ENCODE data around the gene CKB. TPM values are rescaled to one million over a fixed set of nuclear protein-coding genes. Genes with fewer than 3 reads are reported as not detected.

The CKB gene
- total RNA-seq, 2 donors from 2014 or later = 354 to 709 TPM

DNA sequence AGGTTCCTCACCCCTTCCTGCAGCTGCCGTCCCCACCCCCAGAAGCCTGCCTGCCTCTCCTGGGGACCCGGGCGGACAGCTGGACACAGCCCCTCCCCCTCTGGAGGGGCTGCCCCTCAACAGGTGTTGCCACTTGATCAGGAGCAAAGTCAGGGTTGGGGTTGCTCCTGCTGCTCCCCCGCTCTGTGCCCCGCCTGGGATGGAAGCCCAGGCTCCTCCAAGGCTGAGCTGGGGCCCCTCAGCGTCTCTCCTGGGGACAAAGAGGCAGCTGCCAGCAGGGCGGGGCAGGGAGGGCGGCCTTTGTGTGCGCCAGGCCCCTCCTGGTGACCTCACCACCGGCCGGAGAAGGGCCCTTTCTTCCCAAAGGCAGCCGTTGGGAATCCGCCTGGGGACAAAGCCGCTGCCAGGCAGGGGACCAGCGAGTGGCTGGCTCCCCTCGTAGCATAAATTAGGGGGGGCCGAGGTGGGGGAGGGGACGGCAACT lies 20.0 kb upstream of the CKB start:
- DNase-seq (ENCODE audit: low spot score) = no peak
- intact Hi-C loops (cut with DNase I) = no loop called here

DNA sequence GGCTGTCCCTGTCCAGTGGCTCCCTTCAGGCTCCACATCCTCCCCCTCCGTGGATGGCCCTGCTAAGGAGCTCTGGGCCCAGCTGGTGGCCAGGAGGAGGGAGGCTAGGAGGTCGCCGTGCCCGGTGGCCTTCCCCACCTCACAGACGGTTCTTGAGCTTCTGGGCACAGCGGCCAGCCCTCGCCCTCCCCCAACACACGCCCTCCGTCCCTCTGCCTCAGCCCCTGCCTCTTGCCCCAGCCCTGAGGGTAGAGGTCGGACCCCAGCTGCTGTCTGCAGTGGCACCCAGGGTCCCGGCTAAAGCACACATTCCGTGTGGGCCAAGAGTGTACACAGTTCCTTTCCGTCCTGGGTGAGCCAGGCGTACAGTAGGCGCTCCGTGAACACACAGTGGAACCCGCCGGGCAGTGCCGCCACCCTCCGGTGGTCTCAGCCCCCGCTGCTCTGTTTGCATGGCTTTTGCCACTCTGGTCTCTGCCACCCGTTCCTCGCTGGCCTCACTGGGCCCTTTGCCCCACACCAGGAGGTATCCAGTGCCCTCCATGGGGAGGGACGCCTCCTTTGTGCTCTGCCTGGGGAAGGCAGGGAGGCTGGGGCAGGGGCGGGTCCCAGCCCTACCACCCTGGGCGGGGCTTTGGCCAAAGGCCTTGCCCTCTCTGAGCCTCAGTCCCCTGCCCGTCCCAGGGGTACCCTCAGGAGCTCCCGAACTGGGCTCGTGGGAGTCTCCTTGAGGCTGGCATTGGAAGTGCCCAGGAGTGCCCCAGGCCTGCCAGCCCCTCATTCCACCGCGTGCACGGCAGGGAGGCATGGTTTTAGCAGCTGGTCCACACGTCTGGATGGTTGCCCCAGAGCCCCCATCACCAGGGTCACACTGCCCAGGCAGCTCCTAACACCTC lies 19.3 kb upstream of the CKB start:
- DNase-seq (ENCODE audit: low spot score) = no peak
- intact Hi-C loops (cut with DNase I) = no loop called here

DNA sequence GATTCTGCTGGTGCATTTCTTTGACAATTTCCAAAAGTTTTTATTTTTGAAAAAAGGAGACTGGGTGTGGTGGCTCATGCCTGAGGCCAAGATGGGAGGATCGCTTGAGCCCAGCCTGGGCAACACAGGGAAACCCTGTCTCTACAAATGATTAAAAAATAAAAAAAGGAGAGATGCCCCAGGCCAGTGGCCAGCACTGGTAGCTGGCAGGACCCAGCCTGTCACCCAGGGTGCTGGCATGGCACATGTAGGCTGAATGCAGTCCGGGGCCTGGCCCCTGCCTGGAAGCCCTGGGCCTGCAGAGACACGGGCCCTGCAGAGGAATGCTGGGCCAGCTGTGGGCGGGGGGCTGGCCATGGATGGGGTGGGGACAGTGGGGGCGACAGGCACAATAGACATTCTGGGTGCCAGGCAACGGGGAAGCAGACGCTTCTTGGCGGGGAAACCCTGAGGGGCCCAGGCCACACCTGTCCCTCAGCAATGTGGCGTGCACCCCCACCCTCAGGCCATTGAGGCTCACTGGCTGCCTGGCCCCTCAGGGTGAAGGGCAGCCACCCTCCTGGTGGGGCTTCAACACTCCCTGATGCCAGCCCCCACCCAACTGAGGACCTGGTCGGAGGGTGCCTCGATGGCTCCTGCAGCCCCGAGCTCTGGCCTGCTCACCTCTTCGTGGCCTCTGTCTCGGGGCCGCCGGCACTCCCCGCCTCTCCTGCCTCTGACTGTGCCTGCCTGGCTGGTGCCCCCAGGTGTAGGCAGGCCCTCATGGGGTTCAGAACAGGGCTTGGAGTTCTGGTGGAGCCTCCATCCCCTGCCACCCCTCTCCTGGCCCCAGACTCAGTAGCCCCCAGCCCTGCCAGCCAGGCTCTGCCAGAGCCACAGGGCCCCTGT lies 18.4 kb upstream of the CKB start:
- intact Hi-C loops (cut with DNase I) = no loop called here
- DNase-seq (ENCODE audit: low spot score) = no peak

DNA sequence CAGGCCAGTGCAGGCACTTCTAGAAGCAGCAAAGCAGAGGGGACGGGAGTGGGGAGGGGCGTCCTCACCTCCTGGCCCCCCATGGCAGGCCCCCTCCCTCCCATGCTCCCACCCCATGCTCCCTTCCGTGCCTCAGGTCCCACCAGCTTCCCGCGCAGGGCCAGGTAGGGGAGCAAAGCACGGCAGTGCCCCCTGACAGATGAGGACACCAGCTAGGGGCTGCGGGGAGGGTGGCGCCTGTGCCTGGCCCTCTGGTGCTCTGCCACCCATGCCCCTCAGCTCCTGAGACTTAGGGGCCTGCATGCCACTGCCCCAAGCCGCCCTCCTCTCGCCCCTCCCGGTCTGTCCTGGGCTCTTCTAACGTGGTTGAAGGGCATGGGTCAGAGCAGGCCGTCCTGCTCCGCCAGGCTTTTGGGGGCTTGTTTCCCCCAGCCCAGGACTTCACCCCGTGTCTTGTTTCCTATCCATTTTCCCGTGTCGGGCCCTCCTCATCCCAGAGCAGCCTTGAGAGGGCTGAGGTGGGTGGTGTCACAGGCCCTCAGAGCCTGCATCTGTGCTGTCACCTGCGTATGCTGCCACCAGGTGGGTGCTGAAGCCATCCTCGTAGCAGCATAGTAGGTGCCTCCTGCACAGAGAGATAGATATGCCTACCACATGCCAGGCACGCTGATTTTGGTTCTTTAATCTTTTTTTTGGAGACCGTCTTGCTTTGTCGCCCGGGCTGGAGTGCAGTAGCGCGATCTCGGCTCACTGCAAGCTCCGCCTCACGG lies 16.6 kb upstream of the CKB start:
- intact Hi-C loops (cut with DNase I) = no loop called here

DNA sequence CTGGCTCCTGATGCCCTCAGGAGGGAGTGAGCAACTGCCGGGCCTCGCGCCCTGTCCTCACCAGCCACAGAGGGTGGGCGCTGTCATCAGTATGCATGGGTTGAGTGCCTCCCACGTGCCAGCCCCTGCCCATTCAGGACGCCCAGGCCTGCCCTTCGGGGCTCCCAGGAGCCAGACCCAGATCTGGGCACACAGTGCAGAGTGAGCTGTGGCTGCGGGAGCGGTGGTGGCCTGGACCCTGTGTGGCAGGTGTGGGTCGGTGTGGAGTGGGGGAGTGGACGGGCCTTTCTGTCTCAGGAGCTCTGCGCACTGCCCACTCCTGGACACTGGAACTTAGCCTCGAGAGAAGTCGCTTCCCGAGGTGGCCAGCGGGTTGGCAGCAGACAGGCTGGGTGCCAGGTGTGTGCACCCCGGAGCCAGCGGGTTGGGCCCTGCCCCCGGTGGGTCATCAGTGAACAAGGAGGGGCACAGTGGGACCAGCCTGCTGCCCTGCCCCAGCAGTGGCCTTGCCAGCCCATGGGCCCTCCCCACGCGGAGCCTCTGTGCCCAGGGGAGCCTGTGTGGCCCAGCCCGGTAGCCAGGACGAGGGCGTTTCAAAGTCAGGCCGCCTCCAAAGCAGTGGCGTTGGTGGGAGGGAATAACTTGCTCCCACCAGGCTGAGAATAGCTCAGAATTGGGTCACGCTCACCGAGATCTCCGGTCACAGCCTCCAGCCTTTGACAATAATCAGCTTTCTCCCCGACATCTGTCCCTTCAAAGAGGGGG lies 15.8 kb upstream of the CKB start:
- intact Hi-C loops (cut with DNase I) = no loop called here
- DNase-seq (ENCODE audit: low spot score) = no peak

More for the DNA sequence above, 16.6 kb upstream of the CKB start:
- no peak for DNase-seq (ENCODE audit: low spot score)

DNA sequence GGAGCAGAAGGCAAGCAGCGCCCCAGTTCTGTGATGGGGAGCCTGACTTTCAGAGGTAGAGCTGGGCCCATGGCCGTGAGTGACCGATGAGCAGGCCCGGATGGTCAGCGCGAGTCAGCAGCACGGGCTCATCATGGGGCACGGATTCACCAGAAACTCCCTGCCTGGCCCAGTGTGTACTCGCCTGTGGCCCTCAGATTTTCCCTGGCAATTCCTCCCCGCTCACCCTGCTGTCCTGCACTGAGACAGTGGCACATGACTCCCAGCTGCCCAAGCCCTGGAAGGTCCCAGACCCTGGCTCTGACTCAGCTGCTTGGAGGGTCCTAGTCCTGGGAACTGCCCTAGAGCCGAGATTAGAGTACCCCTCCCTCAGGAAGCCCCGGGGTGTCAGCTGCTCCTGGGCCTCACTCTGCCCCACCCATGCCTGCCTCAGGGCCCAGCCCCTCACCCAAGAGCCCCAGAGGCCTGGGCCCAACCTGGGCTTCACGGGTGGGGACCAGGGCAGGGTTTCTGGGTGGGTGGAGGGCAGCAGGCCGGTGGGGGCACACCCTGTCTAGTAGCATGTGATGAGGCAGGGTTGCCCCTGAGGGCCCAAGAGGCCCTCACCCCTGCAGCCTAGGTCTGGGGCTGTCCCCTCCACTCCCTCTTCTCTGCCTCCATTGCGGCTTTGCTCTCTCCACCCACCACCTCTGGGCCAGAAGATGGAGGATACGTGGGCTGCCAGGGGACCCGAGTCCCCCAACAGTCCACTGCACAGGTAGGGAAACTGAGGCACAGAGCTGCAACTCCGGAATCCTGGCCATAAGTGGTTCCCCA lies 14.8 kb upstream of the CKB start:
- no peak for DNase-seq (ENCODE audit: low spot score)
- intact Hi-C loops (cut with DNase I) = no loop called here

DNA sequence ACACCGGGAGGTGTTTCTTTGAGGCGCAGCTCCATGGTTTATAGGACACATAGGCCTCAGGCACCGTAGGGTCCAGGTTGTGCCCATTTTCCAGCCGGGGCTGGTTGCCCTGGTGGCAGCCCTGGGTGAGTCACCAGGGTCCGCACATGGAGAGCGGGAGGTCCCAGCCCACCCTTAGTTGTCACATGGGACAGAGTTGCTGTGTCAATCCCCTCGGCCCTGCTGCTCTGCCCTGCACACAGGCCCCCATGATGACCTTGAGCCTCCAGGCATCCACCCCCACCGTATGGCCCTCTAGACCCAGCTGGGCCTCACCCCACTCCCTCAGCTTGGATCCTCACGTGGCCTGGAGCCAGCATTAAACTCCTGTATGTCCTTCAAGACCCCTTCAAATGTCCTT lies 14.1 kb upstream of the CKB start:
- no peak for DNase-seq (ENCODE audit: low spot score)
- intact Hi-C loops (cut with DNase I) = no loop called here

DNA sequence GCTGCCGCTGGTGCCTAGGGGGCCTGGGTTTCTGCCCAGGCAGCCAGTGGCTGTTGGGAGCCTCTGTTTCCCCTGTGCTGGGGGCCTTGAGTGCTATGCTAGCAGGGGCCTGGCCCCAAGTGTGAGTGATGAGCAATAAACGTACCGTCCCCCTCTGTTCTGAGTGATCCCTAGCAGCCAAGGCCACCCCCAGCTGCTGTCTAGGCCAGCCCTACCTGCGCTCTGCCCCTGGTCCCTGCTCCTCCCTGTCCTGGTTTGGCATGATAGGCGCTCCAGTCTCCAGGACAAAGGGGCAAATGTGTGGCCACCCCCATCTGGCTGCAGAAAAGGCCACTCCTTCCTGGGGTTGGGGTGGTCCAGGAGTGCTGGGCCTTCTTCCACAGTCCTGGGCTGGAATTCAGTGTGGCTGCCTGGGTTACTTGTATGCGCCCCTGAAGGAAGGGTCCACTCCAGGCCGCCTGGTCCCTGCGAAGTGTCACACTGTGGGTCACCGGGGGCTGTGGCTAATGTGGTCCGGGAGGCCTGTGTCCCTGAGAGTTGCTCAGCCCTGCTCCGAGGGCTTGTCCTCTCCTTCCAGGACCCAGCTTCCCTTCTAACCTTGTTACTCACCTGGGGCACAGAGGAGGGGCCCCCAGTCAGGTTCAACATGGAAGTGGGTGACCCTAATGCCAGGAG lies 13.4 kb upstream of the CKB start:
- intact Hi-C loops (cut with DNase I) = no loop called here
- no peak for DNase-seq (ENCODE audit: low spot score)

DNA sequence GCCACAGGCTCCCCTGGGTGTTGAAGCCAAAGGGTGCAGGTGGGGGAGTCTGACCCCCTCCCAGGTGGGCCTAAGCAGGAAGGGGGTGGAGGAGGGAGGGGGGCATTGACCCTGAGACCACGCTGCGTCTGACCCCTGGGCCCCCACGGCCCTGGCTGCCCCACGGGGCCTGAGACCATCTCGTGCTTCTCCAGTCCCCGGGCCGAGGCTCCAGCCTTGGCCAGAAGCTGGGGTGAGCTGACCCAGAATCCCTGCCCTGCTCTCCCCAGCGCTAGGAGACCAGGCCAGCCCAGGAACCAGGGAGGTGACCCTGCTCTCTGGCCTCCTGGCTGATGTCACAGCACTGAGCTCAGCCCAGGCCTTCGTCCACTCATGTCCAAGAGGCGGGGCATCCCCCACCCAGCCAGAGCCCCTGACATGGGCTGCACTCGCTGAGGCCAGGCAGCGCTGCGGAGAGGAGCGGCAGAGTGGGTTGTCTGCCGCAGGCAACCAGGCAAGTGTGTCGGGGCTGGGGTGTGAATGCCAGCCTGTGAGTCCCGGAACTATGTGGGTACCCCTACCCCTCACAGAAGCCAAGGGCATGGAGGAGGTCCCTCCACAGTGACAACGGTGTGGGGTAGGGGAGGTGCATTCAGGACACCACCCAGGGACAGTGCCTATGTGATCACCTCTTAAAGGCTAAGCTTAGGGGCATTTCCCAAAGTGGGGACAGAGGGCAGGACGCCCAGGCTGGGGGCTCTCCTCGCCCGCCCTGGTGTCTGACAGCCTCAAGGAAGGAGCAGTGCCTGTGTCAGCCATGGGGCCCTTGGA lies 12.7 kb upstream of the CKB start:
- DNase-seq (ENCODE audit: low spot score) = no peak
- intact Hi-C loops (cut with DNase I) = no loop called here

DNA sequence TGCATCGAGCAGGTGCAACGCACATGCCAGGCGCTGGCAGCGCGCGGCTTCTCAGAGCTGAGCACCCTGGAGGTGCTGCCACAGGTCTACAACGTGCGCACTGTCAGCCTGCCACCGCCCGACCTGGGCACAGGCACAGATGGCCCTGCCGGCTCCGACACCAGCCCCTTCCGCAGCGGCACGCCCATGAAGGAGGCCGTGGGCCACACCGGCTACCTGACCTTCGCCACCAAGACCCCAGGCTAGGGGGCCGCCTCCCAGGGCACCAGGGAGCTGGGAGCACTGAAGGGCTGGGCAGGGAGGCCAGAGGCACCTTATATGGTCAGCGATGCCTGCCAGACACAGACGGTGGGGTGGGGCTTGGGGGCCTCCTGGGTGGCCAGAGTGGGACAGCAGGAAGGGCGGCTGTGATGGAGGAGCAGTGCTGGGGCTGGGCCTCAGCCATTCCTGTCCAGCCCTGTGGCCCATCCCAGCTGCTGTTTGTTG lies 12.0 kb upstream of the CKB start:
- intact Hi-C loops (cut with DNase I) = no loop called here
- DNase-seq (ENCODE audit: low spot score) = no peak

DNA sequence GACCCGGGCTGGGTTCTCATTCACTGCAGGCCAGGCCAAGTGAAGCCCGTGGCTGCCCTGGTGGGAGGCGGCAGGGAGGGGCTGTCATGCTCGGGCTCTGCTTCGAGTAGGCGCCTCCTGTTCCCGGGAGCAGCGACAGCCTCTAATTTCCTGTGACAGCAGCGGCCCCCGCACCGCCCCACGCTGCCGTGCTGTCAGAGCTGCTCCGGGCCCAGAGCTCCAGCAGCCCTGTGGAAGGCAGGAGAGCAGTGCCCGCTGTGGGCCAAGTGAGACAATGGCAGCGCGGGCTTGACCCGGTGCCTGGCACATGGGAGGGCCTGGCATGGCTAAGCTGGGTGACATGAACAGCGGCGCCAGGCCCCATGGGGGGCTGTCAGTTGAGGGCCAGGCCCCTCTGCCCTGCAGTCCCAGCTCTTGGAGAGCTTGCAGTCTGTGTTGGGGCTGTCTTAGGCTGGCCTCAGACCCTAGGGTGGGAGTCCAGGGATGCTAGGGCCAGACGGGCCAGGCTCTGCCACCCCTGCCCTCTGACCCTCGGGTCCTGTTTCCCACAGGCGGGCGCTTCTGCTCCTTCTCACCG lies 11.5 kb upstream of the CKB start:
- intact Hi-C loops (cut with DNase I) = no loop called here
- no peak for DNase-seq (ENCODE audit: low spot score)

DNA sequence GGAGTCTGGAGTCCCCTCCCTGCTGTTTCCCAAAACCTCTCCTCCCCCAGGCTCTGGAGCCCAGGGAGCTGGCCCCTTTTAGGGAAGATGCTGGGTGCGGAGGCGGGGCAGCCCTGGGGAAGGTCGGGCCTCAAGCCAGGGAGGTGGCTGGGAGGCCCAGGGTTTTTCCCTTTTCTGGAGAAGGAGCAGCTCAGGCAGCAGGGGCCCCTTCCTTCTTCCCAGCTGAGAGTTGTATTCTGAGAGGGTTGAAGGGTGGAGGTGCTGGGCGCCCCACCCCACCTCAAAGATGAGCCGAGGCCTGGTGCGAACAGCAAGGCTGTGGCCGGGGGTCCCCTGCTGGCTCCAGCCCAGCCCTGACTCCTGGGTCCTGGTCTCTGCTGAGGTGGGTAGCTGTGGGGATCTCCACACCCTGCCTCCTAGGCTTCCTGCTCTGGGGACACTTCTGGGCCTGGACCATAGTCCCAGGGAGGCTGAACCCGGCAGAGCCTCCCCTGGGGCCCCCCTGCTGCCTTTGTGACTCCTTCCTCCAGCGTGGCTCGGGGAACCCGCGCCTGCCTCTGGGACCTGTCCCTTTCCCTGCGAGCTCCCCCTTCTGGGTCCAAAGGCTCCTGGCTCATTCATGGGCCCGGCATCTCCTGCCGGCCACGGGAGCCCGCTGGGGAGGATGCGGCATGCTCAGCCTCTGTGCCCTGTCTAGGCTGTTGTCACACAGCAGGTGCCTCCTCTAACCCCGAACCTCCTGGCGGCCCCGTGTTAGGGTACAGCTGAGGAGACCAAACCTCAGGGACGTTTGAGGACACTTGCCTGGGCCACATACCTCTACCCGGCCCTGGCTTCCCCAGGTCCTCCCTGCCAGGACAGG lies 10.7 kb upstream of the CKB start:
- DNase-seq (ENCODE audit: low spot score) = no peak
- intact Hi-C loops (cut with DNase I) = no loop called here

DNA sequence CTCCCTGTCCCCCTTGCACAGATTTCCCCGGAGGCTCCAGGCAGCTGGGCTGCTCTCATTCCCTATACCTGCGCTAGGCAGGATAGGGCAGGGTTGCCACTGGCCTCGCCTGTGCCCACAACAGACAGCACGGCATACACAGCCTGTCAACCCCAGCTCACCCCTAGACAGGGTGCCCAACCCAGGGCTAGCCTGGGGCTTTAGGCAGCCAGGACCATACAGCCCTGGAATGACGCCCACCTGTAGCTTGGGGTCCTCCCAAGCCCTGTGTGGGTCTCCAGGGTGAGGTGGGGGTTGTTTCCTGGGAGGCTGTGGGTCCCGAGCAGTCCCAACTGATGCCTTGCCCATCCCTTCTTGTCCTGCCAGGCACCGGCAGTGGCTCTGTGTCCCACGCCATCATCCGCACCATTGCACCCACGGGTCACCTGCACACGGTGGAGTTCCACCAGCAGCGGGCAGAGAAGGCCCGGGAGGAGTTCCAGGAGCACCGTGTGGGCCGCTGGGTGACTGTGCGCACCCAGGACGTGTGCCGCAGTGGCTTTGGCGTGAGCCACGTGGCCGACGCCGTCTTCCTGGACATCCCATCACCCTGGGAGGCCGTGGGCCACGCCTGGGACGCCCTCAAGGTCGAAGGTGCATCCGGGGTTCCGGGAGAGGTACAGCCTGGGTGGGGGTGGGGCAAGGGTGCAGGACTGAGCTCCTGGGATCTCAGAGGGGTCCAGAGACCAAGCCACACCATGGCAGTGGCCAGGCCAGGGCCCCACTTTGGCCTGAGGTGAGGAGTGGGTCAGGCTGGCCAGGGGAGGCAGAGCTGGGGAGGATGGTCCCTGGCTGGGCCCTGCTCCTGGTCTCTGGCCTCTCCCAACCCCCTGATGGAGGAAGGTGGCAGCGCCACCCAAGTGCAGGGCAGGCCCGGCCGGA lies 9.8 kb upstream of the CKB start:
- intact Hi-C loops (cut with DNase I) = no loop called here
- no peak for DNase-seq (ENCODE audit: low spot score)

All from posterior vena cava (tissue), 2 donors.